ENCODE measurements around the gene CBL.

- no peak for TF ChIP-seq CTCF (IDR thresholded peaks at IDR 0.05)
- TF ChIP-seq E2F4 (CRISPR knock-in tag; IDR thresholded peaks at IDR 0.05; ENCODE audit: borderline replicate concordance, low read depth), result no peak
- TF ChIP-seq MAX (CRISPR knock-in tag; IDR thresholded peaks at IDR 0.05), result no peak
- TF ChIP-seq ZNF219 (CRISPR knock-in tag; IDR thresholded peaks at IDR 0.05; ENCODE audit: borderline replicate concordance), result no peak
- TF ChIP-seq PREB (CRISPR knock-in tag; IDR thresholded peaks at IDR 0.05; ENCODE audit: borderline replicate concordance), result no peak
- no peak for TF ChIP-seq E2F5 (CRISPR knock-in tag; IDR thresholded peaks at IDR 0.05)
- TF ChIP-seq ETV6 (CRISPR knock-in tag; IDR thresholded peaks at IDR 0.05), result no peak
These were observed 94.2 kb downstream of the CBL start for GRCh38 chr11:119300198-119300964.
